Stimulated activated CD8-positive, alpha-beta memory T cell treated with anti-CD3 and anti-CD28 coated beads, Interleukin-4, amount 100 ng/mL, for 1 hour (primary cell): Measurements from ENCODE around the gene ZBTB47.

Source experiments
- DNase-seq, 2 donors: peaks; one replicate each; pipeline ENCODE4 v3.0.0-alpha.2; 2020; ENCODE audit warnings: low read depth in 2 of 2, low spot score in 1 of 2

ZBTB47 gene

DNA sequence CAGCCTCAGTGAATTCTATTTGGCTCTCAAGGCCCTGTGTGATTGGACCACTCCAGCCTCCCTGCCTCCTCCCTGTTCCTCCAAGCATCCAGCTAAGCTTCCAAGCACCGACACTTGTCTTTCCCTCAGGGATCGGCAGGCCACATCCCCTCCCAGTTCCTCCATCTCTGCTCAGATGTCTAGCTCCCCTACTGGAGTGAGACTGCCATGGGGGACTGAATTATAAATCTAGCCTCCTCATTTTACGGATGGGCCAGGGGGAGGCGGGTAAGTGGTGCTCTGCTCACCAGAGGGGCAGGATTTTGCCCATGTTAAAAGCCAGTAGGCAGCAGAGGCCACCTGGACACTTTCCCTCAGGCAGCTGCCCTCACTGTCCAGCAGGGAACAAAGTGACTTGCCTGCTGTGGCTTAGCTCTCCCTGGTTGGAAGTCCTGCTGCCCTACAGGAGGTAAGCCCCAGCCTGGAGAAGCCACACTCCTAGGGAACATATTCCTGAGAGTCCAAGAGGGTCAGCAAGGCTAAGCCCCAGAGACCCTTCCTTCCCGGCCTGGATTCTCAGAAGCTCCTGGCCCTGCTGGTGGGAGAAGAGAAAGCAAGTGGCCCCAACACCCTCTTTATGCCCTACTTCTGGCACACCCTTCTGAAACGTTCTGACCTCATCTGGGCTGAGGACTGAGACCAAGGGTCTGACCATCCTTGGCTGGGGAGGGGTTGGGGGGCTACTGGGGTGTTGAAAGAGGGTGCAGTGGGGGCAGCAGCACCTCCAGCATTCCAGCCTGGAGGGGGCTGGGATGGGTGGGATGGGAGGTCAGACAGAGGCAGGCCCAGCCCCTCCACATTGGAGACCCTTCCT lies 58.2 kb downstream of the ZBTB47 start:
- DNase-seq = no peak

DNA sequence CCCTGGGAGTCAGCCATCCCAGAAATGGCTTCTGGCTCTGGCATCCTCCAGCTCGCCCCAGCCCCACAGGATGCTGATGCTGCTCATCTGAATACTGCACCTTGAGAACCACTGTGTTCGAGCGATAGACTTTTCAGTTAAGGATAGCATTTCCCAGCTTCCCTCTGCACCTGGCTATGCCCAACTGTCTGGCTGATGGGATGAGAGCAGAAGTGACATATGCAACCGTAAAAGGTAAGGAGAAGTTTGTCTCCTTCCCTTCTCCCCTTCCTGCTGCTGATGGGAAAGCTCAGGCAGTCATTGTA lies 58.8 kb downstream of the ZBTB47 start:
- no peak for DNase-seq

DNA sequence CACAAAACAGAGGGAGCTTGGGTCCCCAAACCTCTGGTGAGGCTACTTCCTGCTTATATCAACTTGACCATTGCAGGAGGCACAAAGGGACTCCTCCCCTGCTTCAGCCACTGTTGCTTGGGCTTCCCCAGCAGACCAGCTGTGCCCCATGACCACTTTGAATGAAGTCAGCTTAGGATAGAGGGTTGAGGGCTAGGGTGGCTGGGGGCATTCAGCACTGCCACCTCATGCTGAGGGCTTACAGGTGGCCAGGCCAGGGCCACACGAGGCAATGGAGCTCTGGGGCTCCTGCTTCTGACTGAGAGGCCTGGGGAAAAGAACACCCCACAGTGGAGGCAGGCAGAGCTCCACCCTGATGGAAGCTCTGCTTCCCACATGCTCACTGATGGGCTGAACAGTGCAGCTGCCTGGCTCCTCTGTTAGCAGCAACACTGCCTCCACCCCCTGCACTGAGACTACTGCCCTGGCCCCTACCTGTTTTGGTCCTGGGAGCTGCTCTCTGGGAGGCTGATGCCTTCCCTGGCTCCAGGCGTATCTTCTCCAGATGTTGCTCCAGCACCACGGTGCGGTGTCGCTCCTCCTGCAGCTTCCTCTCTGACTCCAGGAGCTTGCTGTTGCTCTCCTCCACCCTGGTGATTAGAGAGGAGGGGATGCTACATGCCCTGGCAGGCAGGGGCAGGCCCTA lies 59.3 kb downstream of the ZBTB47 start:
- no peak for DNase-seq

- no peak for DNase-seq
These were observed 60.2 kb downstream of the ZBTB47 start for GRCh38 chr3:42713747-42714146.

DNA sequence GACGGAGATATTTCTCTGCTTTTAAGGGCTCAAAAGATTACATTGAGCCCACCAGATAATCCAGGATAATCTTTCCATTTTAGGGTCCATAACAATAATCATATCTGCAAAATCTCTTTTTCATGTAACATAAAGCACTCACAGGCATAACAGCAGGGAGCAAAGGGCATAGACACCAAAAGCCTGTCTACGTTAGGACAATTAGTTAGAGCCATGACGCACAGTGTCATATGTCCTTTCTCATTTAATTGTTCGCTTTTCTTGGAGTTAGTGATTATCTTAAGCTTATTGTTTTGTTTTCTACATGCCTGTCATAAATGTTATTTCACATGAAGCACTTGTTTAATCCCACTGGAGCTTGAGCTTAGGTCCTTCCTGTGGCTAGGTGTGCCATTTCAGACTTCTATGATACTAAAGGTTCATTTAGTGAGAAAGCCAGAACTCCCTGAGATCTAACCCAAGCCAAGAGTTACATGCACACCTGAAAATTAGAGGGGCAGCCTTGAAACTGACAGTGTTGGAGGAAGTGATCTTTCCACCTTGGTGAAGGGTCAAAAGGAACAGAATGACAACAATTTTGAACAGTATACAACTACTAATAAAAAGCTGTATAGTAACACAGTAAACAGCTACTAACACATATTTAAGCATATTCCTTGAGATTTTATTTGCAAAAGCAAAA lies 60.8 kb downstream of the ZBTB47 start:
- no peak for DNase-seq
